Smooth muscle cell of the brain vasculature (primary cell): Measurements from ENCODE around the gene HNF1B.
"Not testable (repeated sequence)": the region's sequence is repeated elsewhere in the genome, so short reads cannot be mapped to it uniquely, and the experiment has no call there.

Experiments used
- DNase-seq: peaks from one replicate; pipeline ENCODE4 v3.0.0-alpha.2; 2012; ENCODE audit warnings: low read depth, low spot score

The HNF1B gene

GRCh38 chr17:37701496-37701898 lies 43.4 kb downstream of the HNF1B start:
- DNase-seq: no peak

- no peak for DNase-seq
Measured at GRCh38 chr17:37700881-37701280, 44.0 kb downstream of the HNF1B start.

DNA sequence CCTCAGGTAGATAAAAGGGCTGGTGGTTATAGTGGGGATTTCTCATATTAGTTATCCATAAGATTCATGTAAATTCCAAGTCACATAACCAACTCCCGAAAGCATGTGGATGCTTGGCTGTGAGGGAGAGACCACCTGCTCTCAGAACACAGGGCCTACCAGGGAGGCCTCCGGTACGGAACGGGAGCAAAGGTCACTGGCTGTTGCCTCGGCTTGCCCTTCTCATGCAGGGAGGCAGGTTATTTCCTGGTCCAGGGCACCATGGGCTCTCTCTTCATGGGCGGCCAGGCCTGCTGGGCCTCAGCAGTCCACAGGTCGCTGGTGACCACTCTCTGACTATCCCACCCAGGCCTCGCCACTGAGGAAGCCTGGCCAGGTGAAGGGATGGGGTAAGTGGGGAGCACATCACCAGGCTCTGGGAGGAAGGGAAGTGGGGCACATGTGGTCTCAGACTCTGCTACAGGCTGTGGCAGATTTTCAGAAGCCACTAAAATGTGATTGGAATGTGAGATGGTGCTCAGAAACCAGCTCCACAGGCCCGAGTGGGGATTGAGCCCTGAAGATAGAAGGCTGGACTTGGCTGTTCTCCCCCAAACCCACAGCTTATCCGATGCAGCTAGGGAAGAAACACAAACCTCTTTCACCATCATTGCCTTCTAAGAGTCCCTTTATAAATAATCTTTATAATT lies 45.4 kb downstream of the HNF1B start:
- no peak for DNase-seq

DNA sequence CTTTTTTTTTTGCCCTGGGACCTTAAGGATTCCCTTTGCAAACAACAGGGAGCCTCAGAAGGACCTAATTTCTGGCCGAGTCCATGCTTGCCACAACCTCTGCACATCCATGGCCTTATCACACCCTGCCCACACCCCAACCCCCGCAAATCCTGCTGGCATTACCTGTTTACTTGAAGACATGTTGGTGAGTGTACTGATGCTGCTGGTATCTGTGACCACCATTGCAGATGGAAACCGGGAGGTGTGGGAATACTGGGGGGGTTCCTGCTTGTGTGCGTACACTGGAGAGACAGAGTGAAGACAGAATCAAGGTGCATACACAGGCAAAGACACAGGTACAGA lies 46.0 kb downstream of the HNF1B start:
- no peak for DNase-seq

DNA sequence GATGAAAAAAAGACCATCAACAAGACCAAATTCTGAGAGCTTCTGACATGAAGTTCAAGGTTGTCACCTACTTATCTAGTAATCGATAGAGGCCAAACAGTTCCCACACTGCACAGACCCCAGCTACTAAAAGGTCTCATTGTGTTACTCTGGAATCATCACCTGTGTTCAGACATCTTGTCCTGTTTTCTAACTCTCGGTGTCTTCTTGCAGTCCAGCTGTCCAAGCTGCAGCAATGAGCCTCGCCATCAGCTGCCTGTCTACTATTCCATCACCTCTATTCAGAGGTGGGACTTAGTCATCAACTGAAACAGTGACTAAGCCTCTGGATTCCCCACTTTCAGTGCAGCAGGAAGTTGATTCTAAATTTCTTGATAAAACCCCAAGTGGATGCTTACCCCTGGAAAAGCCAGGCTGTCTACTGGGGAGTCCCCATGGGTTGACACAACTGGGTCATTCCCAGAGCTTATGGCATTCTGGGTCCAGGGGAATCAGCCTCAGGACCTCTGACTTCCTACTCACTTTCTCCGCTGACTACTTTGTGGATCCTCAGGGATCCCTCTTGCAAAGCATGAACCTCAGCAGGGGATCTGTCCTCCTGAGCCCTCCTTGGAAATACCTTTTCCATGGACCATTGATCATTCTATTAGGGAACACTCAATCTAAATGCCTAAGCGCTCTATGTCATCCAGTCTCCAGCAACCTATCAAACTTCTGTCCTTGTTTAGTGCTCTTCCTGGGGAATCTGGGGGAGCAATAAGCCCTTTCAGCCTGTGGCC lies 46.5 kb downstream of the HNF1B start:
- no peak for DNase-seq

DNA sequence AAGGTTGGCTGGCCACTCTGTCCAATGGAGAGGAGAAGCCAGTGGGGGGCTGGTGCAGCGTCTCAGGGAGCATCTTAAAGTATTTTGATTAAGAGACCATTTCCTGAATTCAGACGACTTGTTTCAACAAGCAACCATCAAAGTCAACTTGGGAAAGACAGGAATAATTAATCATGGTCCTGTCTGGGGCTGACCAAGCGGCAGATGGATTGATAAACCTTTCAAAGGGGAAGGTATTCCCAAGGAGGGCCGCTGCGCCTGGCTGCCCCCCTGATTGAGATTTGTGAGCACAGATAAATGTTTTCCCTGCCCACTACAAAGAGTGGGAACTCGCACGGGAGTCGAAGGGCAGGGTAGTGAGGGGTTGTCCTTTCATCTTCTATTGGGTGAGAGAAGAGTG lies 47.5 kb downstream of the HNF1B start:
- no peak for DNase-seq

GRCh38 chr17:37696366-37696765 lies 48.5 kb downstream of the HNF1B start:
- no peak for DNase-seq

DNA sequence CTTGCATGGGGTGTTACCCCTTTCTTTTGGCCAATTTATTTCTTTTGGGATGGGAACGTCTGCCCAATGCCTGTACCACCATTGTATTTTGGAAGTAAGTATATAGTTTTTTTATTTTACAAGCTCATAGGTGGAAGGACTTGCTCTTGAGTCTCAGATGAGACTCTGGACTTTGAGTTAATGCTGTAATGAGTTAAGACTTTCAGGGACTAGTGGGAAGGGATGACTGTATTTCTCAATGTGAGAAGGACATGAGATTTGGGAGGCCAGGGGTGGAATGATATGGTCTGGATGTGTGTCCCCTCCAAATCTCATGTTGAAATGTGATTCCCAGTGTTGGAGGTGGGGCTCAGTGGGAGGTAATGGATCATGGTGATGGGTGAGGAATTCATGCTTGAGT lies 49.1 kb downstream of the HNF1B start:
- no peak for DNase-seq

DNA sequence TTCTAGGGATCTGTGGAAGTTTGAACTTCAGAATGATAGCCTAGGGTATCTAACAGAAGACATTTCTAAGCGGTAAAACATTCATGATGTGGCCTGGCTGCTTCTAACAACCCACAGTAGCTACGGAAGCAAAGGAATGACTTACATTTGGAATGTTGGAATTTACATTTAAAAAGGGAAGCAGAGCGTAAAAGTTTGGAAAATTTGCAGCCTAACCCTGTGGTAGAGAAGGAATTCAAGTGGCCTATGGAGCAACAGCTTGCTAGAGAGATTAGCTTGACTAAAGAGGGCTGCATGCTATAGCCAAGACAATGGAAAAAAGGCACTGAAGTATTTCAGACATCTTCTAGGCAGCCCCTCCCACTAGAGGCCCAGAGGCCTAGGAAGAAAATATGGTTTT lies 50.1 kb downstream of the HNF1B start:
- DNase-seq: no peak

- no peak for DNase-seq
Measured at GRCh38 chr17:37693328-37693727, 51.5 kb downstream of the HNF1B start.

GRCh38 chr17:37691807-37692206 lies 53.1 kb downstream of the HNF1B start:
- no peak for DNase-seq

DNA sequence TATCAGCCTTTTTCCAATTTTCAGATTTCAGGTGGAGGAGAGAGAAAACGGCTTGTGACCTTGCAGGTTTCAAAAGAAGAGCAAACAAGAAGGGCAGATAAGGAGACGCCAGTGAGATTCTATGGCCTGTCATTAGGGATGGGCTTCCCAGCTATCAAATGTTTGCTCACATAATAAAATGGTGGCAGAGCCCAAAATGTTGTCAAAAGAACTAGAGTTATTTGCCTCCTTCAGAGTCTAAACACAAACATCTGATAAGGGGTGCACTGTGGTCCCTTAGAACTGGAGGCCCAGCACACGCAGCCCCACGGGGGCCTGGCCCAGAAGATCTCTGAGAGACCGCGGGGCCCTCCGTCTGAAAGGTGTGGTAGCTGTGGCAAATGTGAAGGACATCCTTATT lies 55.5 kb downstream of the HNF1B start:
- no peak for DNase-seq

GRCh38 chr17:37683454-37683984 lies 61.3 kb downstream of the HNF1B start:
- DNase-seq: no peak

GRCh38 chr17:37682007-37682406 lies 62.9 kb downstream of the HNF1B start:
- no peak for DNase-seq

- not testable (repeated sequence) for DNase-seq
Measured at GRCh38 chr17:37679995-37680394, 64.9 kb downstream of the HNF1B start.

DNA sequence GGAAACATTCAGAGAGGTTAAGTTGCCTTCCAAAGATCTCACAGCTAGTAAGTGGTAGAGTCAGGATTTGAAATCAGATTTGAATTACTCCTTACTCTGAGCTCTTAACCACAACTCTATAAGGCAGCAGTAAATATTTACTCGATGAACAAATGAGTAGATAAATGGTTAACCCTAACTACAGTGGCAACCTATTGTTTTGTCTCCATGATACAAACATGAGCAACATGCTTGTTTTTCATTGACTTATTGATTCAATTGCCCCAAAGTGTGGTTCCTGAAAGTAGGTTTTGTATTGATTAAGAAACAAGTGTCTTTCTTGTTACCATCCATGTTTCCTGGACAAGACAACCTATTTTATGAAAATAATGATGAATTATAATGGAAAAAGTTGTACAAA lies 66.8 kb downstream of the HNF1B start:
- no peak for DNase-seq

DNA sequence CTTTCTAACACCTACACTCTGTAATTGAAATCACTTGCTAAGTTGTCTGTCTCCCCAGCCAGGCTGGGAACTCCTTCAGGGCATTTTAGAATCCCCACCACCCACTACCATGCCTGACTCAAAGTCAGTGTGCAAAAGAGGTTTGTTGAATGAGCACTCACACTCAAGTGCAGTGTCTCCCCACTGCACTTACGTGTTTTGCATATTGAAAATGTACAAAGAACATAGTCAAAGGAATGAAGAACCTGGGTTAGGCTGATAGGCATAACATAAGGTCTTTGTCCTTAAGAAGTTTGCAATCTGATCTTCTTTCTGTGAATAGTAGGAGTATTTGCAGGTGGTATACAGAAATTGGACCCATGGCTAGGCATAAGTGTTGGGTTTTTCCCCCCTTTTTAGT lies 67.8 kb downstream of the HNF1B start:
- no peak for DNase-seq

- no peak for DNase-seq
Measured at GRCh38 chr17:37676115-37676925, 68.5 kb downstream of the HNF1B start.

- DNase-seq: no peak
Measured at GRCh38 chr17:37674511-37674910, 70.3 kb downstream of the HNF1B start.

DNA sequence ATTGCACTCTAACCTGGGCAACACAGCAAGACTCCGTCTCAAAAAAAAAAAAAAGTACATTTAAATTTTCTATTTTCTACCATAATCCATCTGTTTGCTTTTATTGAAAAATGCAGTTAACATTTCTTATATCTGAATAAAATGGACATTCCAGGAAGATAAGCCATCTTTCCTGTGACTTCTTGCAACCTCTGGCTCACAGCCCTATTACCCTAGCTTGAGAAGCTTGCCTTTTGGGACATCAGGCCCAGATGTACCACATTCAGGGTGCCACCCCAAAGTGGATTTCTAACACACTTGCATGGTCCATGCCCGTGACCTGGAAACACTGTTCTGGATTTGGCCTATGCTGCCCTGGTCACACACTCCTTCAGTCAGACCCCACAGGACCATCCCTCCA lies 71.5 kb downstream of the HNF1B start:
- DNase-seq: no peak

- DNase-seq: no peak
Measured at GRCh38 chr17:37672548-37673078, 72.2 kb downstream of the HNF1B start.
